Islet of Langerhans (tissue), 1 donor: Measurements from ENCODE around the gene CNTNAP2.

Experiments
- FAIRE-seq: peaks from one replicate; lab custom pipeline; 2011; peaks lifted over from hg19 to GRCh38; lab: Jason Lieb, UNC

The CNTNAP2 gene

GRCh38 chr7:146296028-146296427, 179.4 kb downstream of the CNTNAP2 start:
- no peak for FAIRE-seq

DNA sequence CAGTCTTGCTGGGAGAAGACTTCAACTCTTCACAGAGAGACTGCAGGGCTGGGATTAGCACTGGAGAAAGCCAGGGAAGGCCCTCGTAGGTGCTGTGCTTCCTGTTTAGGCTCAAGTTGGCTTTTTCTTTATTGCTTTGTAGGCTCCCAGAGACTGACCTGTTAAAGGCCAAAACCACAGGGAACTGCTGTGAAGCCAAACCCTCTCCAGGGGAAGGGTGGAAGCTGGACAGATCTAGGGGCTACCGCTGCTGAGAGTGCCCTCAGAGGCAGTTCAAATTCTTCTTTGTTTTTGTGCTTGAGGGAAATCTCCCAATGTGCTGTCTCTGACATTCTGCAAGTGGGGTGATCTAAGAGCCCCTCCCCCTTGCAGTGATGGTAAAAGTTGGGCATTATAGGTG, 198.4 kb downstream of the CNTNAP2 start:
- no peak for FAIRE-seq

GRCh38 chr7:146319629-146320028, 203.0 kb downstream of the CNTNAP2 start:
- no peak for FAIRE-seq

DNA sequence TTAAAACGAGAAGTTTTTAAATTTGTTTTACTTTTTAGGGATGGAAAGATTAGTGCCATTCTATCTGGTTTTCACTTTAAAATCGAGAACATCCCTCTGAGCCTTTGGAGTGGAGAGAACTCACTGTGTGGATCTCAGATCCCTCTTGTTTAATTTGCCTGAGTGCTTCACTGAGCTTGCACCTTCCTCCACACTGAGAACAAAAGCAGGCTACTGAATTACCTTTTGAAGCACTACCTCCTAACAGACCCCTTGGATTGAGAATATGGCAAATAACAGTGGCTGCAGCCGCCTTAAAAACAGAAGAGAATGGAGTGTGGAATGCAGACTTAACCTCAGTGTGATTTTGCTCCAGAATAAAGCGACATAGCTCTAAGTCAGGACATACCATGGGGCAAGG, 204.7 kb downstream of the CNTNAP2 start:
- FAIRE-seq: no peak

GRCh38 chr7:146331369-146331768, 214.8 kb downstream of the CNTNAP2 start:
- no peak for FAIRE-seq

DNA sequence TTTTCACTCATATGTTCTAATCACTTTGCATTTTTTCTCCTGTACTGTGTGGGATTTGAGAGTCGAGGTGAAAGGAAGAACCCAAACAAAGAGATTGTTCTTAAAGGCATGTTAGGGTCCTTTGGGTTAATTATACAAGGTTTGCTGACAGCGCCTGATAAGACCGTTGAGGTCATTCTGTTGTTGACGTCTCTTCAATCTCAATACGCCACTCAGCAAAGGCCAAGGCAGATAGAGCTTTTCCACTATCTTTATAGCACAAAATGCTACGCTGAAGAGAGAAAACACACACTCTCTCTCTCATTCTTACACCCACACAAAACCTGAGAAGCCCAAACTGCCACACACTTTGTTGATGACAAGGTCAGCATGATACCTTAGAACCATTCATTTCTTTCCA, 228.7 kb downstream of the CNTNAP2 start:
- FAIRE-seq: no peak

GRCh38 chr7:146346096-146346495, 229.5 kb downstream of the CNTNAP2 start:
- no peak for FAIRE-seq

- FAIRE-seq: no peak
Observed at GRCh38 chr7:146355216-146355615, 238.6 kb downstream of the CNTNAP2 start.

DNA sequence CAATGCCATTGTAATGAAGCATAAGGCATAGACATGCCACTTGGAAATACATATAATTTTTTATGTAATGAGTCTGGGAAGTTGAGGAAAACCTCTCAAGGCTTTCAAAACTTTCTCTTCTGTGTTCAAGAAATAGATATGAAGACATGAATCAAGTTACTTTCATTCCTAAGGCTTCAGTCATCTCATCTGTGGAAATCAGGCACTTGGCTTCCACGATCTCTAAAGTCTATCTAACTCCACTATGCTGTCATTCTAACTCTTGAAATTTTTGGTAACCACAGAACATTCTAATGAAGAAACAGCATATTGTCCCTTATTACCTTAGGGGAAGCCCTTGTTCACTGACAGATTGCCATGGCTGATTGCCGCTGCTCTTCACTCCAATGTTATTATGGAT, 242.6 kb downstream of the CNTNAP2 start:
- no peak for FAIRE-seq

GRCh38 chr7:146366938-146367337, 250.3 kb downstream of the CNTNAP2 start:
- FAIRE-seq: no peak

DNA sequence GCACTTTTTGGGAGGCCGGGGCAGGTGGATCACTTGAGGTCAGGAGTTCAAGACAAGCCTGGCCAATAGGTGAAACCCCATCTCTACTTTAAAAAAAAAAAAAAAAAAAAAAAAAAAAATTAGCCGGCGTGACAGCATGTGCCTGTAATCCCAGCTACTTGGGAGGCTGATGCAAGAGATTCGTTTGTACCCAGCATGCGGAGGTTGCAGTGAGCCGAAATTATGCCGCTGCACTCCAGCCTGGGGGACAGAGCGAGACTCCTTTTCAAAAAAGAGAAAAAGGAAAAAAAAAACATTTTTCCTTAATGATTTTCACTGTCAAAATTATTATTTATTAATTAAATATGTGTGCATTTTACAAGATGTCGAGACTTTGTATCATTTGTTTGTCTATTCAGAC, 253.6 kb downstream of the CNTNAP2 start:
- FAIRE-seq: no peak

- FAIRE-seq: no peak
Observed at GRCh38 chr7:146375170-146375569, 258.6 kb downstream of the CNTNAP2 start.

- no peak for FAIRE-seq
Observed at GRCh38 chr7:146378196-146378595, 261.6 kb downstream of the CNTNAP2 start.

- FAIRE-seq: no peak
Observed at GRCh38 chr7:146387140-146387539, 270.5 kb downstream of the CNTNAP2 start.

DNA sequence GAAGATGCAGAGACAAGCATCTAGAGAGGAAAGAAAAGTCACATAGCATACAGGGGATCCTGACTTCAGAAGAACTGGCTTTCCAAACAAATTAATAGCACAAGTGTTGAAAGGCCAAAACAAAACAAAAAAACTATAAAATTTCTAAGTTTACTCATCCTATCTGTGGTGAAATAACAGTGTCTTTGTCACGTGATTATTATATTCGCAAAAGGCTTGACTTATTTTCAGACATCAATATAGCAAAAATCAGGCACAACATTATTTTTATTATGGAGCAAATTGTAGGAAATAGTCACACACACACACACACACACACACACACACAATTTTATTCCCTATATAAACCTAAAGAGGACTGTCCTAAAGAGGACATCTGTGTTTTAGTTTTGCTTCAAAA, 272.3 kb downstream of the CNTNAP2 start:
- no peak for FAIRE-seq

DNA sequence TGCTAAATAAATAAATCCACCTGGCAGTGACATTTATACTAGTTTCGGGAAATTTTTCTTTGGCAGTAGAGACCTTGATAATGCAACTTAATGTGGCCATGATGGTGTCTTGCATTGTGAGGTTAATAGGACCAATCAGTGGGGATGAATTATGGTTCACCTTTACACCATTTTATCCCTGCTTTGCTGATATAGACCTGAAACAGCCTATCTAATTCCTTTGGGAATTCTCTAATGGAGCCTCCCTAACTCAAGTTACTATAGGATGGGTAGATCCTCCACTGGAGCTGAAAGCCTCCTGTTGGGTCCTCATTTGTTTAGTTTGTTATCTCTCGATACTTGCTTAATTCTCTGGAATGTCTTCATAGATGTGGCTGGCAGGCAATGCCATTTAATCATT, 276.7 kb downstream of the CNTNAP2 start:
- no peak for FAIRE-seq

GRCh38 chr7:146397141-146397540, 280.5 kb downstream of the CNTNAP2 start:
- no peak for FAIRE-seq

GRCh38 chr7:146401939-146402338, 285.3 kb downstream of the CNTNAP2 start:
- FAIRE-seq: no peak

DNA sequence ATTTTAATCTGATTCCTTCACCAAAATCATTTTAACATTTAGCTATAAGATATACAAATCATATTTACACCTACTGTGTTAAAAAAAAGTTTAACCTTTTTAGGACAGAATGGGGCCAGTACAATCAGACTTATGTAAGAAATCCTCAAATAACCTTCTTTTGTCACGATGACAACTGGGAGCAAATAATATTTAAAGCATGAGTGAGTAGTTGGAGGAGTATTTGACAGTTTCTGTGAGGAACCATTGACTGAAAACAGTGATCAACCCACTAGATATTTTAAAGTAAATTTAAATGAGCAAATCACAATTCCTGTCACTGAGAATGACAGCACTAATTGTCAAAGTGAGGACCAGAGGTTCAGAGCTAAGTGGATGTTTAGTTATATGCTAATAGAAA, 289.1 kb downstream of the CNTNAP2 start:
- no peak for FAIRE-seq

GRCh38 chr7:146411975-146412374, 295.4 kb downstream of the CNTNAP2 start:
- no peak for FAIRE-seq

DNA sequence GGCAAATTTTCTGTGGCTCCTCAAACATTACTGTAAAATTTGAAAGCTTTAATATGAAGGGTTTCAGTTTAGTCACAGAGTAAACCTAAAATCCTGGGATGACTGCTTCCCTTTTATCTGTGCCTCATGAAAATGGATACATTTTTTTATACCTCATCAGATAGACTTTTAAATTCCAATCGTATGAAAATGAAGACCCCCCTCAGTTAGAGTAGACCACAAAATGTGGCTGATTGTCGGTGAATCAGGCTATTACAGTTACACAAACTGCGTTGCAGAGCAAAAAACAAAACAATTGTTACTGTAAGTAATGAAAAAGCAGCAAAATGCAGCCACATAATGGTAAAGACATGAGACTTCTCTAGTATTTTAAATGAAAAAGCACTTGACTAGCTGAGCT, 296.2 kb downstream of the CNTNAP2 start:
- FAIRE-seq: no peak

- no peak for FAIRE-seq
Observed at GRCh38 chr7:146414373-146414772, 297.8 kb downstream of the CNTNAP2 start.

DNA sequence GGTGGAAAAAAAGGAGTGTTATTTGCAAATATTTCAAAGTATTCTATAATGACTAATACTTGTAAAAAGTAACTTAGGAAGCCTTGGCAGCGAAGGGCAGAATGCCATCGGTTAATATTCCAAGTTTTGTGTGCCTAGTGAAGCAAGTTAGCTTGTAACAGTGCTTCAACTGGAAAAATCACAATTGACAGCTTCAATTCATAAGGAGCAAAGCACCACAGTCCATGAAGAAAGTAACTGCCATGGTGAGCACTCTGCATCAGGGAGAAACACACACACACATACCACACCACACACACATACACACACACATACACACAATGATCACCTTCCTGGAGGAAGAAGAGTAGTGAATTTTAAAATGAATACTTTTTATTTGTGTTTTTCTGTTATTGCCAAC, 298.3 kb downstream of the CNTNAP2 start:
- no peak for FAIRE-seq

GRCh38 chr7:146417176-146417575, 300.6 kb downstream of the CNTNAP2 start:
- FAIRE-seq: no peak

DNA sequence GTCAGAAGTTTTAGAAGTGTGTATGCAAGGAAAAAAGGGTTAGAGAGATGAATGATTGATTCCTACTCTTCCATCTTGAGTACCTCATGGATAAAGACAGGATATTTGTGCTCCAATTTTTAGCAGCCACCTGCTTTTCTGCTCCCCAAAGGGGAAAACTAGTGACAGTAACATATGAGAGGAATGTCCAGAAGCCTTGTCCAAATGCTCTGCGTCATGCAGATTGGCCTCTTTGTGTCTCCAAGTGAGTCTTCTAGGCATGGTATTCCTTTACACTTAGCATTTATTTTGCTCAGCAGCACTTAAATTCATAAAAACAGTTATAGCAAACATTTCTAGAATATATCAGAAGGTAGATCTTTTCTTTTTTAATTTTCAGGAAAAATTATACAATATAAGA, 306.8 kb downstream of the CNTNAP2 start:
- no peak for FAIRE-seq
